ENCODE measurements around the gene LRRC4C.

Gene LRRC4C

GRCh38 chr11:41414771-41415440 lies 44.5 kb downstream of the LRRC4C start:
- no peak for DNase-seq

GRCh38 chr11:41413843-41414242 lies 45.6 kb downstream of the LRRC4C start:
- DNase-seq, result no peak

- no peak for DNase-seq
Observed at GRCh38 chr11:41405812-41406211, 53.6 kb downstream of the LRRC4C start.

- no peak for DNase-seq
Observed at GRCh38 chr11:41404109-41404508, 55.3 kb downstream of the LRRC4C start.

- DNase-seq, result no peak
Observed at GRCh38 chr11:41403458-41403857, 56.0 kb downstream of the LRRC4C start.

GRCh38 chr11:41400819-41401382 lies 58.6 kb downstream of the LRRC4C start:
- no peak for DNase-seq

GRCh38 chr11:41400124-41400523 lies 59.3 kb downstream of the LRRC4C start:
- DNase-seq, result no peak

GRCh38 chr11:41399323-41399722 lies 60.1 kb downstream of the LRRC4C start:
- DNase-seq, result no peak

GRCh38 chr11:41398175-41398574 lies 61.3 kb downstream of the LRRC4C start:
- DNase-seq, result no peak

- no peak for DNase-seq
Observed at GRCh38 chr11:41394521-41395195, 64.8 kb downstream of the LRRC4C start.

- no peak for DNase-seq
Observed at GRCh38 chr11:41392596-41392995, 66.9 kb downstream of the LRRC4C start.

- no peak for DNase-seq
Observed at GRCh38 chr11:41389623-41390130, 69.8 kb downstream of the LRRC4C start.

GRCh38 chr11:41384329-41384728 lies 75.1 kb downstream of the LRRC4C start:
- no peak for DNase-seq

- DNase-seq, result no peak
Observed at GRCh38 chr11:41383768-41384167, 75.7 kb downstream of the LRRC4C start.

GRCh38 chr11:41382927-41383326 lies 76.5 kb downstream of the LRRC4C start:
- no peak for DNase-seq

- DNase-seq, result no peak
Observed at GRCh38 chr11:41379084-41379483, 80.4 kb downstream of the LRRC4C start.

- DNase-seq, result no peak
Observed at GRCh38 chr11:41377709-41378394, 81.6 kb downstream of the LRRC4C start.

- no peak for DNase-seq
Observed at GRCh38 chr11:41351825-41352224, 107.6 kb downstream of the LRRC4C start.

- DNase-seq, result no peak
Observed at GRCh38 chr11:41346042-41346441, 113.4 kb downstream of the LRRC4C start.

- no peak for DNase-seq
Observed at GRCh38 chr11:41334007-41334933, 125.2 kb downstream of the LRRC4C start.

- no peak for DNase-seq
Observed at GRCh38 chr11:41333357-41333756, 126.1 kb downstream of the LRRC4C start.

- no peak for DNase-seq
Observed at GRCh38 chr11:41328324-41328723, 131.1 kb downstream of the LRRC4C start.

All from NCI-H1092 (cell line).